SK-N-MC (cell line): ENCODE data around the gene MON1B.

ENCODE experiments used
- FOXP2 ChIP-seq: optimal IDR thresholded peaks from 2 replicates; pipeline ENCODE3; 2011; ENCODE audit warnings: mild to moderate bottlenecking, moderate library complexity; ENCODE audit not compliant: insufficient read depth; ENCODE audit errors: extremely low read length, control extremely low read depth
- POLR2AphosphoS5 ChIP-seq: IDR thresholded peaks from 2 replicates; pipeline ENCODE4 v1.6.1; 2012; ENCODE audit warnings: mild to moderate bottlenecking, low read depth, low read length, borderline replicate concordance

- TF ChIP-seq FOXP2 = no peak
- no peak for TF ChIP-seq POLR2AphosphoS5
Observed at GRCh38 chr16:77234611-77235010, 43.6 kb downstream of the MON1B start.
